ENCODE measurements around the gene HLF.

Gene HLF

DNA sequence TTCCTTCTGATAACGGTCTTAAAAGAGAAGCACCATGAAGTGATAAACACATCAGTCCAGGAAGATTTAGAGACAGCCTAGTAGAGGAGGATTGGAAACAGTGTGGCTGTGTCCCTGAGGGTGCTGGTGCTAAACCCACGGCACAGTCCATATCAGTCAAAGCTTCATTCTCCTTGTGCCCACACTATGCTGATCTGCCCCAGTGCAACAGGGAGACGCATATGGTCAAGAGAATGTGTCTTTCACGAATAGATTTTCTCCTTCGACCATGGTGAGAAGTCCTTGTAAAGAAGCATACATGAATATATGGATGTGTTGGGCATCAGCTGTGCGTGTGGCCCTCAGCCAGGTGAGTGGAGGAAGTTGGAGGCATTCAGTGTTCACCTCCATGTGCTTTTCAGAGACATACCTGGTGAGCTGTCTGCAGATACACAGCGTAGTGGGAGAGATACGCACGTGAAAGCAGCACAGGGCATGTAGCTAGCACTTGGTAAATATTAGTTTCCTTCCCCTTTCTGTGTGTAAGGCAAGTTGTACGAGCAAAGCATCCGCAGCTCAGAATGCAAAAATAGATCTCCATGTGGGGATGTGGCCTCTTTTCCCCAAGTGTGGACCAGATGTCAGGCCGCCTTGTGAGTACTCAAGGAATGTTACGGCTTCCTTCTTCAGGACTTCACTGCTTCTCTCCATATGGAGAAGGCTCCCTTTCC, 29.4 kb downstream of the HLF start:
- no peak for DNase-seq

DNA sequence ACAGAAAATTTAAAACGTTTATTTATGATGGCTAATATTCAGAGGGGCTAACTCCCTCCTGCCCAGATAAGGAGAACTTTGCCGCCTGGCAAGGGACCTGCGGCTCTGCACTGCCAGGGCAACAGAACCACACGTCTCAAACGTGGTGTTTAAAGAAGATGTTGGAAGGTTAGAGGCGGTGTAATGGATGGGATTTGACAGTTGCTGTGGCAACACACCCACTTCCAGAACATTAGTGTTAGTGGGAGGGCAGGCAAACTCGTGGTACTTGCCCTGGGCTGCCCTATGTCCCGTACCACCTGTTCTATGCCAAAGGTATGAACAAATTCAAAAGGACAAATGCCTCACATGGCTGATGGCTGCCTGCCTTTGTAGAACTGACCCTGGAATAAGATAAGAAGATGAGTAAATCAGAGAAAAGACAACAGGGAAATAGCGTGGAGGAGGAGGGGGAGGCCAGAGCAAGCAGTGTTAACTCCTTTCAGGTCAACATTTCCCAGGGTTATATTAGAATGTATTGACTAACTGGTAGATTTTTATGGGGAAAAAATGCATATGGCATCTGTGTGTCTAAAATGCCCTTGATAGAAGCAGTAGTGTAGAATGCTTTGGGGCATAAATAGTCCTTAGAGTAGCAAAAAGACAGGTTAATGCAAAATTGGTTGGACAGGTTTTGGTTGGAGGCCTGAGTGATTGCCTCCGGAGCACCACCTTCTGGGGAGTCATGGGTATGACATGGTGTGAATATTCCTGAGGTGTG, 30.8 kb downstream of the HLF start:
- no peak for DNase-seq

GRCh38 chr17:55296171-55296695, 31.5 kb downstream of the HLF start:
- no peak for DNase-seq

- DNase-seq: no peak
These were observed 31.9 kb downstream of the HLF start for GRCh38 chr17:55296699-55297098.

GRCh38 chr17:55298111-55298730, 33.5 kb downstream of the HLF start:
- DNase-seq: no peak

- no peak for DNase-seq
These were observed 34.5 kb downstream of the HLF start for GRCh38 chr17:55299162-55299838.

- DNase-seq: no peak
These were observed 35.1 kb downstream of the HLF start for GRCh38 chr17:55299890-55300289.

GRCh38 chr17:55300479-55301290, 35.9 kb downstream of the HLF start:
- DNase-seq: no peak

GRCh38 chr17:55301521-55302406, 37.0 kb downstream of the HLF start:
- DNase-seq: no peak

DNA sequence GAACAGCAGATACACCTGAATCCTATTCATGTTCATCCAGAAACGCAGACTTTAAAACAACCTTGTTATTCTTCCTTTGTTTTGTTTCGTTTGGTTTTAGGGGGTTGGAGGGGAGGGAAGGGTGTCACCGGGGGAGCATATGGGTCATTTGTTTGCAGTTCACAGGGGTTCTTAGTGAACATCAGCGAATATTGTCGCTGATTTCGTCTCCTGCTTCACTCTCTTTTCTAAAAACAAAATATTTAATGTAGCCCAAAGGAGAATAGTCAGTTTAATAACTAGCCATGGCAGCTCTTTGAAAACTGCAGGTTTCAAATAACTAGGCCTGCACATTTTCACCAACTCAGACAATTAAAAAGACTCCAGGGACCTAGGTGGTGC, 37.6 kb downstream of the HLF start:
- no peak for DNase-seq

DNA sequence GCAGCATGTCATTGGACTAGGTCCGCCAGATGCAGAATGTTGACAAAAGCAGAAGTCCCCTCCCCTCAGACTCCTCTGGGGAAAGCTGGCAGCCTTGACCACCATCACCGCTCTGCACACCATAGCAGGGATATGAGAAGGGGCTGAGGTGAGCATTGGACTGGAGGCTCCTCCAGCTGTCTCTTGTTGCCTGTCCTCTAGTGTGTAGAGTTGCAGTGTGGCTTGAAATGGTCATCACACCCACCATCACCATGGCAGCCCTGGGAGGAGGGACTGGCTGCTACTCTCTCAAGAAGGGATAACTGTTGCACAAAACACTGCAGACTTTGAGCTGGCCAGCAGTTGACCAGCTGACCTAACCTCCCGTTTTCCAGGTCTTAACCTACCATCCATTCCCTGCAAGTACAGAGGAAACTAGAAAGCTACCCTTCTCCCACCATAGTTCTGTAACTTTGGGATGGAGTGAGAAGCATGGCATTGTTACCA, 38.3 kb downstream of the HLF start:
- DNase-seq: no peak

DNA sequence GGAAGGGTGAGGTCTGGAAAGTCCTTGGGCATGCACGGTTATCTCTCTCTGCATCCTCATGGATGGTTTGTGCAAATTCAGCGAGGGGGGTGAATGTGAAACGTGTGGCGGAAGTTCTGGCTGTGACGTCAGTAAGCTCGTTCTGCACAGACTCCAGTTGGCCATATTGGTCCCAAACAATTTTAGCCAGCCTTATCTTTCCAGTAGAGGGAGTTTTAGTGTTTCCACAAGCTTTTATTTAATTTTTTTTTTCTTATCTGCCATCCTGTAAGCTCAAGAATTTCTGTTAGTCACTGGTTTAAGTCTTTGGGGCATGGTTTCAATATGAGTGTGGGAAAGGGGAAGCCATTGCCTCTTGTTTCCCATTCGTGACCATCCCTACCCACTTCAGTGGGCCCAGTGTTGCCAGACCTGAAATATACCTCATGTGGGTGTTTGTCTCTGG, 39.0 kb downstream of the HLF start:
- no peak for DNase-seq

GRCh38 chr17:55304171-55304859, 39.6 kb downstream of the HLF start:
- DNase-seq: no peak

DNA sequence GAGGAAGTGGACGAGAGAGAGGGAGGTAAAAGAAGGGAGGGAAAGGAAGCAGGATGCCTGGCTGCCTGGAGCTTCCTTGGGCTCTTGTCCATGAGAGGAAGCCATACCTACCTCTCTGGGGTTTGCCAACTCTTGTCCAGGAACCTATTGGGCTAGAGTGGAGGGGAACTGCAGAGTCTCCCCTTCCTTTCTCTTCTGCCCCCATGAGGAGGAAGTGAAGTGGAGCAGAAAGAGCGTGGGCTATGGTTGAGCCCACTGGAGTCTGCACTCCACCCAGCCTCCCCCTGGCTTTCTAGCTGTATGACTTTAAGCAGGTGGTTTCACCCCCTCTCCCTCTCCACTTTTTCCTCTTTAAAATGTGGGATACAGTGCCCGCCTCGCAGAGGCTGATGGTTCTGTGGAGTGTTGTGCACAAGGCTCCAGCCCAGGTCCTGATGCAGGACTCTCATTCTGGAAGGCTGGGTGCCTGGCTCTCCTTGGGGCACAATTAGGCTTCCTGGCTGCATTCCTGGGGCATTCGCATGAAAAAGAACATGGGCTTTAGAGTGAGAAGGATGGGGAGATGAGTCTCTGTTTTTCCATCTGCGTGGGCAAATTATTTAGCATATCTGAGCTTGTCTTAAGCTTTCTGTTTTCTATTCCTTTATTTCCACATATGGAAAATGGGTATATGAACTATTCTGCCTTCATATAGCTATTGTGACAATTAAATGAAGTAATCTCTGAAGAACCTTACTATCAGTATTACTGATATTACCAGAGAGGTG, 40.7 kb downstream of the HLF start:
- DNase-seq: no peak

GRCh38 chr17:55307879-55308278, 43.1 kb downstream of the HLF start:
- no peak for DNase-seq

- no peak for DNase-seq
These were observed 44.0 kb downstream of the HLF start for GRCh38 chr17:55308613-55309391.

GRCh38 chr17:55311767-55312375, 47.1 kb downstream of the HLF start:
- DNase-seq: no peak

- DNase-seq: no peak
These were observed 48.1 kb downstream of the HLF start for GRCh38 chr17:55312852-55313251.

Measured in NCI-H446 treated with DMSO at 0.1 percent for 48 hours (cell line).